ENCODE measurements around the gene IGF2BP3.

The IGF2BP3 gene

GRCh38 chr7:23371654-23372053 lies 98.6 kb downstream of the IGF2BP3 start:
- Histone ChIP-seq H3K9me3 (no peaks in the 10 kb centered on the region), H3K4me2 (no peak overlapping the region), H3K9ac (no peak overlapping the region), H3K4me3 (no peak overlapping the region), H3K36me3 (no peaks in the 10 kb centered on the region), H3K4me1 (peaks cover 14% of the 10 kb centered on the region), H3K27me3 (no peaks in the 10 kb centered on the region), H4K20me1 (no peaks in the 10 kb centered on the region), H3K27ac (no peak overlapping the region)
- TF ChIP-seq Cebpa-rat (IDR thresholded peaks at IDR 0.05): no peak

- Histone ChIP-seq H3K9ac (no peak overlapping the region), H3K27ac (no peak overlapping the region), H3K36me3 (no peaks in the 10 kb centered on the region), H3K4me1 (peaks cover 14% of the 10 kb centered on the region), H3K9me3 (no peaks in the 10 kb centered on the region), H3K4me2 (no peak overlapping the region), H3K27me3 (no peaks in the 10 kb centered on the region), H3K4me3 (no peak overlapping the region), H4K20me1 (no peaks in the 10 kb centered on the region)
- no peak for TF ChIP-seq Cebpa-rat (IDR thresholded peaks at IDR 0.05)
These were observed 100.4 kb downstream of the IGF2BP3 start for GRCh38 chr7:23369695-23370404.

- no peak overlapping the region for H3K9ac ChIP-seq
These were observed 101.2 kb downstream of the IGF2BP3 start for GRCh38 chr7:23369100-23369499.

GRCh38 chr7:23358152-23358674 lies 112.1 kb downstream of the IGF2BP3 start:
- Histone ChIP-seq H3K9me3 (no peaks in the 10 kb centered on the region), H3K4me2 (no peak overlapping the region), H3K4me1 (0 out of 2 replicates have a peak, but pooled peaks cover 1% of the 10 kb centered on the region), H3K36me3 (no peaks in the 10 kb centered on the region), H3K9ac (no peak overlapping the region), H3K27me3 (no peaks in the 10 kb centered on the region), H3K4me3 (no peak overlapping the region), H3K27ac (no peak overlapping the region), H4K20me1 (no peaks in the 10 kb centered on the region)
- TF ChIP-seq Cebpa-rat (IDR thresholded peaks at IDR 0.05): no peak

More at GRCh38 chr7:23369100-23369499, 101.2 kb downstream of the IGF2BP3 start:
- Histone ChIP-seq H3K9me3 (no peaks in the 10 kb centered on the region), H3K4me3 (no peak overlapping the region), H3K27me3 (no peaks in the 10 kb centered on the region), H3K36me3 (no peaks in the 10 kb centered on the region), H3K27ac (no peak overlapping the region), H4K20me1 (no peaks in the 10 kb centered on the region), H3K4me2 (no peak overlapping the region), H3K4me1 (peaks cover 14% of the 10 kb centered on the region)
- no peak for TF ChIP-seq Cebpa-rat (IDR thresholded peaks at IDR 0.05)

- H3K4me3 ChIP-seq: no peak overlapping the region
- H3K9ac ChIP-seq: no peak overlapping the region
- H3K27ac ChIP-seq: no peak overlapping the region
- H3K36me3 ChIP-seq: no peaks in the 10 kb centered on the region
- H4K20me1 ChIP-seq: no peaks in the 10 kb centered on the region
- no peaks in the 10 kb centered on the region for H3K27me3 ChIP-seq
- TF ChIP-seq Cebpa-rat (IDR thresholded peaks at IDR 0.05): no peak
- no peak overlapping the region for H3K4me2 ChIP-seq
- H3K9me3 ChIP-seq: no peaks in the 10 kb centered on the region
- 0 out of 2 replicates have a peak, but pooled peaks cover 4% of the 10 kb centered on the region for H3K4me1 ChIP-seq
These were observed 112.8 kb downstream of the IGF2BP3 start for GRCh38 chr7:23357190-23358093.

- Histone ChIP-seq H4K20me1 (no peaks in the 10 kb centered on the region), H3K4me1 (0 out of 2 replicates have a peak, but pooled peaks cover 4% of the 10 kb centered on the region), H3K27ac (no peak overlapping the region), H3K9ac (no peak overlapping the region), H3K4me2 (no peak overlapping the region), H3K9me3 (no peaks in the 10 kb centered on the region), H3K36me3 (no peaks in the 10 kb centered on the region), H3K27me3 (no peaks in the 10 kb centered on the region), H3K4me3 (no peak overlapping the region)
- no peak for TF ChIP-seq Cebpa-rat (IDR thresholded peaks at IDR 0.05)
These were observed 113.6 kb downstream of the IGF2BP3 start for GRCh38 chr7:23356726-23357125.

GRCh38 chr7:23356168-23356567 lies 114.1 kb downstream of the IGF2BP3 start:
- H3K4me3 ChIP-seq: no peak overlapping the region
- no peaks in the 10 kb centered on the region for H3K36me3 ChIP-seq
- no peak overlapping the region for H3K4me2 ChIP-seq

GRCh38 chr7:23353172-23353571 lies 117.1 kb downstream of the IGF2BP3 start:
- Histone ChIP-seq H3K9me3 (no peaks in the 10 kb centered on the region), H3K4me1 (0 out of 2 replicates have a peak, but pooled peaks cover 4% of the 10 kb centered on the region), H3K4me3 (no peak overlapping the region)

More at GRCh38 chr7:23356168-23356567, 114.1 kb downstream of the IGF2BP3 start:
- Histone ChIP-seq H3K27ac (no peak overlapping the region), H3K9ac (no peak overlapping the region), H3K9me3 (no peaks in the 10 kb centered on the region), H3K27me3 (no peaks in the 10 kb centered on the region), H4K20me1 (no peaks in the 10 kb centered on the region), H3K4me1 (0 out of 2 replicates have a peak, but pooled peaks cover 4% of the 10 kb centered on the region)
- no peak for TF ChIP-seq Cebpa-rat (IDR thresholded peaks at IDR 0.05)

GRCh38 chr7:23350466-23350865 lies 119.8 kb downstream of the IGF2BP3 start:
- H3K4me2 ChIP-seq: no peak overlapping the region
- no peaks in the 10 kb centered on the region for H4K20me1 ChIP-seq
- H3K9ac ChIP-seq: no peak overlapping the region
- H3K27me3 ChIP-seq: no peaks in the 10 kb centered on the region
- no peak overlapping the region for H3K4me3 ChIP-seq
- TF ChIP-seq Cebpa-rat (IDR thresholded peaks at IDR 0.05): no peak
- no peak overlapping the region for H3K27ac ChIP-seq
- no peaks in the 10 kb centered on the region for H3K36me3 ChIP-seq
- peaks cover 21% of the 10 kb centered on the region for H3K4me1 ChIP-seq
- H3K9me3 ChIP-seq: no peaks in the 10 kb centered on the region

More at GRCh38 chr7:23353172-23353571, 117.1 kb downstream of the IGF2BP3 start:
- no peaks in the 10 kb centered on the region for H4K20me1 ChIP-seq
- no peak overlapping the region for H3K27ac ChIP-seq
- H3K36me3 ChIP-seq: no peaks in the 10 kb centered on the region
- no peak for TF ChIP-seq Cebpa-rat (IDR thresholded peaks at IDR 0.05)
- no peak overlapping the region for H3K4me2 ChIP-seq
- H3K27me3 ChIP-seq: no peaks in the 10 kb centered on the region
- no peak overlapping the region for H3K9ac ChIP-seq
